ENCODE data around the gene CSTPP1.
"Not testable (repeated sequence)": the region's sequence is repeated elsewhere in the genome, so short reads cannot be mapped to it uniquely, and the experiment has no call there.

Gene CSTPP1

GRCh38 chr11:46958777-46959176 lies 22.2 kb downstream of the CSTPP1 start:
- Histone ChIP-seq H3K79me2 (ENCODE audit: insufficient read depth, low read length) (no peaks in the 10 kb centered on the region), H3K9ac (ENCODE audit: low read length) (no peak overlapping the region), H3K4me3 (ENCODE audit: low read depth, low read length, poor library complexity, severe bottlenecking) (no peak overlapping the region), H3K4me2 (ENCODE audit: low read length) (no peak overlapping the region), H3K36me3 (ENCODE audit: insufficient read depth, low read length) (peaks cover 25% of the 10 kb centered on the region), H3K27ac (ENCODE audit: low read depth, low read length, poor library complexity, severe bottlenecking) (no peak overlapping the region), H3K9me3 (ENCODE audit: low read length) (peaks cover 5% of the 10 kb centered on the region; the same call in 1 of the 2 replicates), H3F3A (ENCODE audit: insufficient read depth, low read length) (no peaks in the 10 kb centered on the region), H3K4me1 (ENCODE audit: insufficient read depth, low read length, severe bottlenecking) (no peaks in the 10 kb centered on the region), H4K20me1 (ENCODE audit: insufficient read depth, low read length) (no peaks in the 10 kb centered on the region), H3K9me2 (ENCODE audit: low read depth, low read length) (no peaks in the 10 kb centered on the region), H3K27me3 (ENCODE audit: insufficient read depth, low read length) (no peaks in the 10 kb centered on the region), H2AFZ (ENCODE audit: low read length) (no peak overlapping the region)
- TF ChIP-seq CTCF (IDR thresholded peaks at IDR 0.05; ENCODE audit: low read length) (no peak), EZH2 (IDR thresholded peaks at IDR 0.05; ENCODE audit: borderline replicate concordance, low read length) (no peak)

GRCh38 chr11:46961041-46961440 lies 24.5 kb downstream of the CSTPP1 start:
- Histone ChIP-seq H2AFZ (ENCODE audit: low read length) (no peak overlapping the region), H3K27ac (ENCODE audit: low read depth, low read length, poor library complexity, severe bottlenecking) (no peak overlapping the region), H3K4me3 (ENCODE audit: low read depth, low read length, poor library complexity, severe bottlenecking) (no peak overlapping the region), H4K20me1 (ENCODE audit: insufficient read depth, low read length) (no peaks in the 10 kb centered on the region), H3K36me3 (ENCODE audit: insufficient read depth, low read length) (peaks cover 35% of the 10 kb centered on the region), H3K9me2 (ENCODE audit: low read depth, low read length) (no peaks in the 10 kb centered on the region), H3F3A (ENCODE audit: insufficient read depth, low read length) (no peaks in the 10 kb centered on the region), H3K9me3 (ENCODE audit: low read length) (peaks cover 11% of the 10 kb centered on the region; the same call in 1 of the 2 replicates), H3K4me1 (ENCODE audit: insufficient read depth, low read length, severe bottlenecking) (no peaks in the 10 kb centered on the region), H3K4me2 (ENCODE audit: low read length) (no peak overlapping the region), H3K9ac (ENCODE audit: low read length) (no peak overlapping the region), H3K79me2 (ENCODE audit: insufficient read depth, low read length) (no peaks in the 10 kb centered on the region), H3K27me3 (ENCODE audit: insufficient read depth, low read length) (no peaks in the 10 kb centered on the region)
- TF ChIP-seq CTCF (IDR thresholded peaks at IDR 0.05; ENCODE audit: low read length): no peak
- TF ChIP-seq EZH2 (IDR thresholded peaks at IDR 0.05; ENCODE audit: borderline replicate concordance, low read length): no peak

- not testable (repeated sequence) for H3K27me3 ChIP-seq (ENCODE audit: insufficient read depth, low read length); H2AFZ ChIP-seq (ENCODE audit: low read length); H4K20me1 ChIP-seq (ENCODE audit: insufficient read depth, low read length); H3K9ac ChIP-seq (ENCODE audit: low read length); H3K4me2 ChIP-seq (ENCODE audit: low read length); H3F3A ChIP-seq (ENCODE audit: insufficient read depth, low read length); H3K4me1 ChIP-seq (ENCODE audit: insufficient read depth, low read length, severe bottlenecking); H3K4me3 ChIP-seq (ENCODE audit: low read depth, low read length, poor library complexity, severe bottlenecking); H3K9me2 ChIP-seq (ENCODE audit: low read depth, low read length); H3K79me2 ChIP-seq (ENCODE audit: insufficient read depth, low read length); H3K27ac ChIP-seq (ENCODE audit: low read depth, low read length, poor library complexity, severe bottlenecking)
- Histone ChIP-seq H3K9me3 (ENCODE audit: low read length) (peaks cover 11% of the 10 kb centered on the region; the same call in 1 of the 2 replicates), H3K36me3 (ENCODE audit: insufficient read depth, low read length) (peaks cover 39% of the 10 kb centered on the region)
Measured at GRCh38 chr11:46961886-46962285, 25.3 kb downstream of the CSTPP1 start.

- Histone ChIP-seq H2AFZ (ENCODE audit: low read length) (no peak overlapping the region), H3F3A (ENCODE audit: insufficient read depth, low read length) (no peaks in the 10 kb centered on the region), H3K36me3 (ENCODE audit: insufficient read depth, low read length) (peaks cover 33% of the 10 kb centered on the region), H3K9ac (ENCODE audit: low read length) (no peak overlapping the region), H3K9me2 (ENCODE audit: low read depth, low read length) (no peaks in the 10 kb centered on the region), H3K9me3 (ENCODE audit: low read length) (peaks cover 11% of the 10 kb centered on the region; the same call in 1 of the 2 replicates), H3K79me2 (ENCODE audit: insufficient read depth, low read length) (no peaks in the 10 kb centered on the region), H3K4me1 (ENCODE audit: insufficient read depth, low read length, severe bottlenecking) (no peaks in the 10 kb centered on the region), H3K4me3 (ENCODE audit: low read depth, low read length, poor library complexity, severe bottlenecking) (no peak overlapping the region), H4K20me1 (ENCODE audit: insufficient read depth, low read length) (no peaks in the 10 kb centered on the region), H3K27ac (ENCODE audit: low read depth, low read length, poor library complexity, severe bottlenecking) (no peak overlapping the region), H3K27me3 (ENCODE audit: insufficient read depth, low read length) (no peaks in the 10 kb centered on the region), H3K4me2 (ENCODE audit: low read length) (no peak overlapping the region)
- no peak for TF ChIP-seq CTCF (IDR thresholded peaks at IDR 0.05; ENCODE audit: low read length)
- no peak for TF ChIP-seq EZH2 (IDR thresholded peaks at IDR 0.05; ENCODE audit: borderline replicate concordance, low read length)
Measured at GRCh38 chr11:46963844-46964243, 27.3 kb downstream of the CSTPP1 start.

Data from OCI-LY1 (cell line).